Stimulated activated CD4-positive, alpha-beta T cell treated with anti-CD3 and anti-CD28 coated beads, TNF-alpha, amount 100 ng/mL, for 24 hours (primary cell): Measurements from ENCODE around the gene EIF2B2.
"Not testable (repeated sequence)": the region's sequence is repeated elsewhere in the genome, so short reads cannot be mapped to it uniquely, and the experiment has no call there.

ENCODE experiments used
- DNase-seq, 3 experiments: peaks; one replicate each; pipeline ENCODE4 v3.0.0-alpha.2; 2020; ENCODE audit warnings: low read depth in 3 of 3

The EIF2B2 gene

GRCh38 chr14:74988993-74989392, 13.7 kb upstream of the EIF2B2 start:
- DNase-seq = no peak

DNA sequence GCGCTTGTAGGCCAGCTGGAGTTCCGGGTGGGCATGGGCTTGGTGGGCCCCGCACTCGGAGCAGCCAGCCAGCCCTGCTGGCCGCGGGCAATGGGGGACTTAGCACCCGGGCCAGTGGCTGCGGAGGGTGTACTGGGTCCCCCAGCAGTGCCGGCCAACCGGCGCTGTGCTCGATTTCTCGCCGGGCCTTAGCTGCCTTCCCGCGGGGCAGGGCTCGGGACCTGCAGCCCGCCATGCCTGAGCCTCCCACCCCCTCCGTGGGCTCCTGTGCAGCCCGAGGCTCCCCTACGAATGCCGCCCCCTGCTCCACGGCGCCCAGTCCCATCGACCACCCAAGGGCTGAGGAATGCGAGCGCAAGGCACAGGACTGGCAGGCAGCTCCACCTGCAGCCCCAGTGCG, 8.5 kb upstream of the EIF2B2 start:
- not testable (repeated sequence) for DNase-seq

DNA sequence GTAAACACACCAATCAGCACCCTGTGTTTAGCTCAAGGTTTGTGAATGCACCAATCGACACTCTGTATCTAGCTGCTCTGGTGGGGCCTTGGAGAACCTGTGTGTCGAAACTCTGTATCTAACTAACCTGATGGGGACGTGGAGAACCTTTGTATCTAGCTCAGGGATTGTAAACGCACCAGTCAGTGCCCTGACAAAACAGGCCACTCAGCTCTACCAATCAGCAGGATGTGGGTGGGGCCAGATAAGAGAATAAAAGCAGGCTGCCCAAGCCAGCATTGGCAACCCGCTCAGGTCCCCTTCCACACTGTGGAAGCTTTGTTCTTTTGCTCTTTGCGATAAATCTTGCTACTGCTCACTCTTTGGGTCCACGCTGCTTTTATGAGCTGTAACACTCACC, 6.9 kb upstream of the EIF2B2 start:
- DNase-seq = not testable (repeated sequence)

DNA sequence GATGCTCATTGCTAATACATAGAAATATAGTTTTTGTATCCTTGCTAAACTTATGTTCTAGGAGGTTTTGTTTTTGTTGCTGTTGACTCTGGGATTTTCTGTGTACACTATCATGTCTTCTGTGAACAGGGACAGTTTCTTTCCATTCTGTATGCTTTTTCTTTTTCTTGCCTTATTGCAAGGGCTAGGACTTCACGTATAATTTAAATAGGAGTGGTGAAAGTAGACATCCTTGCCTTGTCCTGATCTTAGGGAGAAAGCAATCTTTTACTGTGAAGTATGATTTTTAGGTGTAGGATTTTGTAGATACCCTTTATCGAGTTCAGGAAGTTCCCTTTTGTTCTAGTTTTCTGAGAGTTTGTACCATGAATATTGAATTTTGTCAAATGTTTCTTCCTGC, 1.5 kb upstream of the EIF2B2 start:
- no peak for DNase-seq

DNA sequence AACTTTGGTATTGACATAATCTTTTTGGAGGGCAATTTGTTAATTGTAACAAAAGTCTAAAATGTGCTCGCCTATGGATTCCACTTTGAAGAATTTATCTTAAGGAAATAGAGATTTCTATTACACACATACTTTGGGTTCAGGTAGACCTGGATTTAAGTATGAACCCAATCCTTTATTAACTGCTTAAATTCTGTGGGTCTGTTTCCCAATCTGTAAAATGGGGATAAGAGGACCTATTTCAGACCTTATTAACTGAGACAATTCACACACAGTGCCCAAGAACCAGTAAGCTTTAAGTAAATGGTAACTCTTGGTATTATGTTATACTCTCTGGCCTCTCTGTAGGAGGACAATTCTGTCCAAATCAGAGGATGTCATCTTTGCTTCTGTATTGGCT, 822 bp upstream of the EIF2B2 start:
- DNase-seq = no peak

- no peak for DNase-seq
Measured at GRCh38 chr14:75003250-75004027, 718 bp downstream of the EIF2B2 start.

- DNase-seq = no peak
Measured at GRCh38 chr14:75005357-75005756, 2.6 kb downstream of the EIF2B2 start.

DNA sequence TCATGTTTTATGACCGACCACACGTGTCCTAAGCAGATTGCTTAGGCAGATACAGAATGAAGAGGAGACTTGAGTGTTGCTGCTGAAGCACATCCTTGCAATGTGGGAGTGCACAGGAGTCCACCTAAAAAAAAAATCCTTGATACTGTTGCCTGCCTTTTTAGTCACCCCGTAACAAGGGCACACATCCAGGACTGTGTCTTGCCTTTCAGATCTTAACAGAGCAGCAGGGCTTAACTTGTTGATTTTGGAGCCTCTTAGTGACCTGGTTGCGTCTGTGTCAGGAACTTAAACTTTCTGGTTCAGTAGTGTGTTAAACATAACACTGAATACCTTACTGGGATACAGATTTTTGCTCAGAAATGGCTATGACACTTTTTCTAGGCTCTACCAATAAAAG, 6.5 kb downstream of the EIF2B2 start:
- DNase-seq = no peak

DNA sequence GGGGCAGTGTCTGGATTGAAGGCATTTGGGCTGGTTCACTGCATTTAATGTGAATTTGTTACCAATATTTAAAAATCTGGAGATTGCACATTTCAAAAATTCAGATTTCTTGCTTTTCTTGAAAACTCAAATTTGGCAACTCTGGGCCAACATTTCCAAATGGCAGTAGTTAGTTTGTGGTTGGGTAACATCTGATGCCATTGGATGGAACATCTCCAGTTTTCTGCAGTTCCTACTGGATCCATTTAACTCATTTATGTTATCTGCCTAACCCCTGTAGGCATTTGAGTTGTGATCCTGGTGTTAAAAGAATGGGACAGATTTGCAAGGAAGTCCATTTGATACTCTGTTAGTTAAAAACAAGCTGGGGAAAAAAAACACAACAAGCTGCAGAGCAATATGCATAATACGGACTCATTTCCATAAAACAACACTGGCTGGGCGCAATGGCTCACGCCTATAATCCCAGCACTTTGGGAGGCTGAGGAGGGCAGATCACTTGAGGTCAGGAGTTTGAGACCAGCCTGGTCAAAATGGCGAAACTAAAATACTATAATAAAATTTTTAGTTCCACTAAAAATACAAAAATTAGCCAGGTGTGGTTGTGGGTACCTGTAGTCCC, 7.9 kb downstream of the EIF2B2 start:
- no peak for DNase-seq

DNA sequence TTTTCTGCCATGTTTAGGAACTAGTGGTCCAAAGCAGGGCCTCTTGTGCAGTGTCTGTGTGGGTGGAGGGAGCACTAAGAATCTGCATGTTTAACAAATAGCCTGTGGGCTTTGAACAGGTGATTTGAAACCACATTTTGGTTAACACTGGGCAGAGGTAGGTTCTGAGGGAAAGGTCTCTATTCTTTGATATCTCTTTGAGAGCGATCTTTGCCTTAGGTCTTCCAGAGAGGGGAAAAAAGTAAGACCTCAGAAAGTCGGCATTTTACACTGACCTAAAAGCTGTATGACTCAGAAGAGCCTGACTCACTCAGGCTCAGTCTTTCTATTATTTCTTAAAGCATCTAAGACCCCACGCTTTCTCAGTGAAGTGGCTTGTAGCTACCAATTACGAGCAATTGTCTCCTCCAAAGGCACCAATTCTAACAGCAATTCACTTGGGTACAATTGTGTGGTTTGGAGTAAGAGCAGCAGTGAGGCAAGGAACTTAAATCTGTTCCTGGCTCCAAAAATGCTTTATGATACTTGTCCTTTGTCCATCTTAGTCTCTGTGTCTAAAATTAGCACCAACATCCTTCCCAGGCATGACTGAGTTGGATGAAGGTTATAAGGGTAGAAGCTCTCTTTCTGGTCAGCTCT, 8.8 kb downstream of the EIF2B2 start:
- DNase-seq = no peak

DNA sequence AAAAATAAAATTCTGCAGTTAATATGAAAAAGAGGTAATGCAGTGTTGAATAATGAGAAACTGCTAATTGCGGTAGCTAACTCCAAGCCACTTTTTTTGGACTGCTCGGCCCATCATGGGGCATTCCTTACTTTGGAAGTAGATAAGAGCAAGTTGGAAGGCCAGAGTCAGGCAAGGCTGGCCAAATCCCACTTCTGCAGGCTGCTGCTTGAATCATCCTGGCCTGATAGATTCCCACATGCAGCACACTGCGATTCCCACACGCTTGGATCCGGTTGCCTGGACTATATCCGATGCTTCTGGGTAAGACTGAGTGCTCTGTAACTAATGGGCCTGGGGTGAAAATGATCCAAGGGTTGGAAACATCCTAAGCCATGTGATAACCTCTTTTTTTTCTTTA, 10.6 kb downstream of the EIF2B2 start:
- no peak for DNase-seq

GRCh38 chr14:75015496-75015895, 12.8 kb downstream of the EIF2B2 start:
- no peak for DNase-seq

DNA sequence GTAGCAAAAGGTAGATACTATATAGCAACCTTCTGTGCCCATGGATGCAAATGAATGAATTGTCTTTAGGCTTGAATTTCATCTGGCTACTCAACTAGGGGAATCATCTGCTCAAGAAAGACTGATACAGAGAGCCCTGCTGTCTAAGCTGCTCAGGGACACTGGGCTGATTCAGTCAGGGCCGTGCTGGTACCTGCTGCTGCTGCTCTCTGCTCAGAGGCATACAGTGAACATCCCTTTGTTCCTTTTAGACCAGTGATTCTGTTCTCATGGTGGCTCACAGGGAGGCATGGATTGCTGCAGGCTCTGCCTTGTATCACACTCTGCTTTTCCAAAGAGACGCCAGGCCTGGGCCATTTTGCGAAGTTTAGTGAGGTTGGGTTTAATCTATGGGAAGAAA, 14.1 kb downstream of the EIF2B2 start:
- no peak for DNase-seq

GRCh38 chr14:75018694-75019093, 16.0 kb downstream of the EIF2B2 start:
- no peak for DNase-seq

DNA sequence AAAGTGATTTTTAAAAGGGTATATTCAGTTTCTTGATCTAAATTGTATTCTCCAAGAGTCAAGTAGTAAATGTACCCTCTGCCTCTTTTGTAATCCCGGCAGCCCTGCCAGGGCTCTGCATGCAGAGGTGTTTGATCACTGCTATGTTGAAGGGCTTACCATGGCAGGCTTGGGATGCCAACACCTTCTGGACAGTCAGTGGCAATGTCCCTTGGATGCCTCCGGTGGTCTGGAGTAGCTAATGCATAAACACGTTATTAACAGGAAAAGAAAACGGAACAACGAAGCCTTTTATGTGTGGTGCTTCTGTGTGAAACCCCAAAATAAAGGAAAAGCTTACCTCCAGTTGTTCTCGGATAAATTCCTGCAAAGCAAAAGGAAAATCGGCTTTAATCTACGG, 19.9 kb downstream of the EIF2B2 start:
- DNase-seq = no peak

- no peak for DNase-seq
Measured at GRCh38 chr14:75023108-75023507, 20.4 kb downstream of the EIF2B2 start.

- no peak for DNase-seq
Measured at GRCh38 chr14:75025082-75025481, 22.4 kb downstream of the EIF2B2 start.

GRCh38 chr14:75025876-75026275, 23.2 kb downstream of the EIF2B2 start:
- DNase-seq = no peak

DNA sequence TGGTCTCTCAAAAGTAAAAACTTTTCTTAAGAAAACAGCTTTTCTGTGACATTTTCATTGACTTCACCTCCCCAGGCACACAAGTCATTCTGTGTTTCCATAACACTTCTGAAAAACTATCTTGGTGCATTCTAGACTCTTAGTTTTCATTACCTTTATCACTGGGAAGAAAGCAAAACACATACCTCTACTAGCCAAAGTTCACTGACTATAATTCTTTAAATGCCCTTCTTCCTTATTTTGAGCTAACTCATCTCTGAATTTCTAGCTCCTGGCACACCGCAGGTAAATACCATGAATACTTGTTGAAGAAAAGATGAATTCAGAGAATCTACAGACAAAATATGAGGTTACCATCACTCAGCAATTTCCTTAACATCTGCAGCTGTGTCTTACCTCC, 27.4 kb downstream of the EIF2B2 start:
- DNase-seq = no peak

DNA sequence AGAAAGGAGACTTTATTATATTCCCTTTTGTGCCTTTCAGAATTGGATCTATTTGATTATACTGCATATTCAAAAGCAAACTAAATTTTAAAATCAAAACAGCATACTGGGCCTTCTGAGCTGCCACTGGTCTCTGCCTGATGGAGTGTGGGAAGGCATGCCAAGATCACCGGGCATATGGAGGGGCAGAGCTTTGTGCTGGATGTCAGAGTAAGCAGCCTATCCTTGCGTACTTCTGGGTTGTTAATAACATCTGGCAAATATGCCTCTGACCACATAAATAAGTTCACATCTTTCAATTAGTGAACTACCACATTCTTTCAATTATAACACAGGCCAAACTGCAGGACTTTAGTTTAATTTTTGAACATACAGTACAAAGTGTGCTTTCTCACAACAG, 30.2 kb downstream of the EIF2B2 start:
- DNase-seq = no peak

DNA sequence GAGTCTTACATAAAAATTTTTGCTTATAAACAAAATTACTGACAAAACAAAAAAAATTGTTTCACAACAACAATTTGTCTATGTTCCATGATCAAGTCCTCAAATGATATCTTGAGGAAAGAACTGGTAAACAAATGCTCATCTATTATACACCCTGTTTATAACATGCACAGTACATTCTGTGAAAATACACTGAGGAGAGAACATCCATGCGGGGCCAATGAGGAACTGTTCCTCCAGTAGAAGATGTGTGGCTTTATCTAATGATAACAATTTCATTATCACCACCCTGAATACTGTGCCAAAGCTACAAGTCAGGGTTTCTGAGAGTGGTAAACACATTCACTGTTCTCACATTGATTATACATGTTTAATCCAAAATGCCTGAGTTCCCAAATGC, 37.8 kb downstream of the EIF2B2 start:
- DNase-seq = no peak

DNA sequence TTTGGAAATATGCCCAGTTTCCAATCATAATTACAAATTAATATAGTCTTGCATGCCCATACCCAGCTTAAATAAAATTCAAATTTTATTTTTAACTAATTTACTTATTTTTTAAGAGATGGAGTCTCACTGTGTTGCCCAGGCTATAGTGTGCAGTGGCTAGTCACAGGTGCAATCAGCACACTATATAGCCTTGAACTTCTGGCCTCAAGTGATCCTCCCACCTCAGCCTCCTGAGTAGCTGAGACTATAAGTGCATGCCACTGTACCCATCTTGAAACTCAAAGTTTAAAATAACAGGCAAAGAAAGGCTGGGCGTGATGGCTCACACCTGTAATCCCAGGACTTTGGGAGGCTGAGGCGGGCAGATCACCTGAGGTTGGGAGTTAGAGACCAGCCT, 38.2 kb downstream of the EIF2B2 start:
- DNase-seq = no peak

- no peak for DNase-seq
Measured at GRCh38 chr14:75041613-75042012, 38.9 kb downstream of the EIF2B2 start.
